ENCODE data around the gene LACTB.
"Not testable (repeated sequence)": the region's sequence is repeated elsewhere in the genome, so short reads cannot be mapped to it uniquely, and the experiment has no call there.

The LACTB gene

GRCh38 chr15:63093486-63094205 lies 28.0 kb upstream of the LACTB start:
- no peak overlapping the region for H3K9ac ChIP-seq (ENCODE audit: low read length)
- H3K4me3 ChIP-seq (ENCODE audit: low read length), result no peak overlapping the region
- H3K4me1 ChIP-seq (ENCODE audit: control insufficient read depth, insufficient read depth, low read length), result peaks cover 19% of the 10 kb centered on the region
- H3K27me3 ChIP-seq (ENCODE audit: control insufficient read depth, insufficient read depth, low read length), result no peaks in the 10 kb centered on the region
- no peaks in the 10 kb centered on the region for H3K36me3 ChIP-seq (ENCODE audit: control insufficient read depth, insufficient read depth, low read length)
- H3K27ac ChIP-seq (ENCODE audit: low read depth, low read length), result no peak overlapping the region

GRCh38 chr15:63094495-63094931 lies 27.1 kb upstream of the LACTB start:
- H3K4me1 ChIP-seq (ENCODE audit: control insufficient read depth, insufficient read depth, low read length), result peaks cover 10% of the 10 kb centered on the region
- no peaks in the 10 kb centered on the region for H3K27me3 ChIP-seq (ENCODE audit: control insufficient read depth, insufficient read depth, low read length)
- H3K4me3 ChIP-seq (ENCODE audit: low read length), result no peak overlapping the region
- H3K9ac ChIP-seq (ENCODE audit: low read length), result no peak overlapping the region
- no peaks in the 10 kb centered on the region for H3K36me3 ChIP-seq (ENCODE audit: control insufficient read depth, insufficient read depth, low read length)
- H3K27ac ChIP-seq (ENCODE audit: low read depth, low read length), result peak overlapping the region; percentile 48

- no peak overlapping the region for H3K4me3 ChIP-seq (ENCODE audit: low read length)
- no peaks in the 10 kb centered on the region for H3K36me3 ChIP-seq (ENCODE audit: control insufficient read depth, insufficient read depth, low read length)
- no peaks in the 10 kb centered on the region for H3K27me3 ChIP-seq (ENCODE audit: control insufficient read depth, insufficient read depth, low read length)
- H3K9ac ChIP-seq (ENCODE audit: low read length), result no peak overlapping the region
- no peak overlapping the region for H3K27ac ChIP-seq (ENCODE audit: low read depth, low read length)
- H3K4me1 ChIP-seq (ENCODE audit: control insufficient read depth, insufficient read depth, low read length), result peaks cover 8% of the 10 kb centered on the region
Observed at GRCh38 chr15:63096178-63096577, 25.5 kb upstream of the LACTB start.

GRCh38 chr15:63098901-63099300 lies 22.8 kb upstream of the LACTB start:
- H3K27ac ChIP-seq (ENCODE audit: low read depth, low read length); H3K9ac ChIP-seq (ENCODE audit: low read length); H3K36me3 ChIP-seq (ENCODE audit: control insufficient read depth, insufficient read depth, low read length); H3K4me1 ChIP-seq (ENCODE audit: control insufficient read depth, insufficient read depth, low read length); H3K4me3 ChIP-seq (ENCODE audit: low read length); H3K27me3 ChIP-seq (ENCODE audit: control insufficient read depth, insufficient read depth, low read length): not testable (repeated sequence)

GRCh38 chr15:63099581-63099980 lies 22.1 kb upstream of the LACTB start:
- H3K9ac ChIP-seq (ENCODE audit: low read length); H3K27me3 ChIP-seq (ENCODE audit: control insufficient read depth, insufficient read depth, low read length); H3K36me3 ChIP-seq (ENCODE audit: control insufficient read depth, insufficient read depth, low read length); H3K4me3 ChIP-seq (ENCODE audit: low read length); H3K4me1 ChIP-seq (ENCODE audit: control insufficient read depth, insufficient read depth, low read length); H3K27ac ChIP-seq (ENCODE audit: low read depth, low read length): not testable (repeated sequence)

- no peak overlapping the region for H3K9ac ChIP-seq (ENCODE audit: low read length)
- H3K4me3 ChIP-seq (ENCODE audit: low read length), result no peak overlapping the region
- no peaks in the 10 kb centered on the region for H3K4me1 ChIP-seq (ENCODE audit: control insufficient read depth, insufficient read depth, low read length)
Observed at GRCh38 chr15:63103416-63103815, 18.2 kb upstream of the LACTB start.

GRCh38 chr15:63104727-63105126 lies 16.9 kb upstream of the LACTB start:
- no peaks in the 10 kb centered on the region for H3K4me1 ChIP-seq (ENCODE audit: control insufficient read depth, insufficient read depth, low read length)
- H3K27ac ChIP-seq (ENCODE audit: low read depth, low read length), result no peak overlapping the region
- no peaks in the 10 kb centered on the region for H3K36me3 ChIP-seq (ENCODE audit: control insufficient read depth, insufficient read depth, low read length)
- no peak overlapping the region for H3K4me3 ChIP-seq (ENCODE audit: low read length)
- no peaks in the 10 kb centered on the region for H3K27me3 ChIP-seq (ENCODE audit: control insufficient read depth, insufficient read depth, low read length)
- no peak overlapping the region for H3K9ac ChIP-seq (ENCODE audit: low read length)

More at GRCh38 chr15:63103416-63103815, 18.2 kb upstream of the LACTB start:
- Histone ChIP-seq H3K27ac (ENCODE audit: low read depth, low read length) (no peak overlapping the region), H3K27me3 (ENCODE audit: control insufficient read depth, insufficient read depth, low read length) (no peaks in the 10 kb centered on the region), H3K36me3 (ENCODE audit: control insufficient read depth, insufficient read depth, low read length) (no peaks in the 10 kb centered on the region)

GRCh38 chr15:63105354-63105753 lies 16.3 kb upstream of the LACTB start:
- H3K4me3 ChIP-seq (ENCODE audit: low read length); H3K27me3 ChIP-seq (ENCODE audit: control insufficient read depth, insufficient read depth, low read length); H3K4me1 ChIP-seq (ENCODE audit: control insufficient read depth, insufficient read depth, low read length); H3K36me3 ChIP-seq (ENCODE audit: control insufficient read depth, insufficient read depth, low read length); H3K27ac ChIP-seq (ENCODE audit: low read depth, low read length); H3K9ac ChIP-seq (ENCODE audit: low read length): not testable (repeated sequence)

GRCh38 chr15:63107895-63108546 lies 13.6 kb upstream of the LACTB start:
- Histone ChIP-seq H3K27ac (ENCODE audit: low read depth, low read length) (no peak overlapping the region), H3K4me3 (ENCODE audit: low read length) (no peak overlapping the region), H3K36me3 (ENCODE audit: control insufficient read depth, insufficient read depth, low read length) (no peaks in the 10 kb centered on the region), H3K9ac (ENCODE audit: low read length) (no peak overlapping the region), H3K27me3 (ENCODE audit: control insufficient read depth, insufficient read depth, low read length) (no peaks in the 10 kb centered on the region), H3K4me1 (ENCODE audit: control insufficient read depth, insufficient read depth, low read length) (no peaks in the 10 kb centered on the region)

GRCh38 chr15:63109498-63109897 lies 12.2 kb upstream of the LACTB start:
- no peaks in the 10 kb centered on the region for H3K36me3 ChIP-seq (ENCODE audit: control insufficient read depth, insufficient read depth, low read length)
- no peaks in the 10 kb centered on the region for H3K4me1 ChIP-seq (ENCODE audit: control insufficient read depth, insufficient read depth, low read length)
- no peak overlapping the region for H3K9ac ChIP-seq (ENCODE audit: low read length)
- no peak overlapping the region for H3K4me3 ChIP-seq (ENCODE audit: low read length)
- peaks cover 2% of the 10 kb centered on the region for H3K27me3 ChIP-seq (ENCODE audit: control insufficient read depth, insufficient read depth, low read length)
- no peak overlapping the region for H3K27ac ChIP-seq (ENCODE audit: low read depth, low read length)

GRCh38 chr15:63109920-63110319 lies 11.7 kb upstream of the LACTB start:
- H3K9ac ChIP-seq (ENCODE audit: low read length), result no peak overlapping the region
- peaks cover 2% of the 10 kb centered on the region for H3K27me3 ChIP-seq (ENCODE audit: control insufficient read depth, insufficient read depth, low read length)
- no peak overlapping the region for H3K4me3 ChIP-seq (ENCODE audit: low read length)
- no peaks in the 10 kb centered on the region for H3K36me3 ChIP-seq (ENCODE audit: control insufficient read depth, insufficient read depth, low read length)
- H3K27ac ChIP-seq (ENCODE audit: low read depth, low read length), result no peak overlapping the region
- H3K4me1 ChIP-seq (ENCODE audit: control insufficient read depth, insufficient read depth, low read length), result no peaks in the 10 kb centered on the region

- no peaks in the 10 kb centered on the region for H3K36me3 ChIP-seq (ENCODE audit: control insufficient read depth, insufficient read depth, low read length)
- H3K27ac ChIP-seq (ENCODE audit: low read depth, low read length), result no peak overlapping the region
- no peaks in the 10 kb centered on the region for H3K4me1 ChIP-seq (ENCODE audit: control insufficient read depth, insufficient read depth, low read length)
- H3K4me3 ChIP-seq (ENCODE audit: low read length), result no peak overlapping the region
- H3K27me3 ChIP-seq (ENCODE audit: control insufficient read depth, insufficient read depth, low read length), result peaks cover 2% of the 10 kb centered on the region
- no peak overlapping the region for H3K9ac ChIP-seq (ENCODE audit: low read length)
Observed at GRCh38 chr15:63110428-63111026, 11.1 kb upstream of the LACTB start.

Data from rectal smooth muscle tissue (tissue), 1 donor.